BJ (cell line): ENCODE data around the gene LOXHD1. TPM values are rescaled to one million over a fixed set of nuclear protein-coding genes. Genes with fewer than 3 reads are reported as not detected.
A peak's percentile ranks its signal among the peaks of the same experiment; 100 is the strongest.

ENCODE experiments used
- CTCF ChIA-PET: fragments of 350-600 bp; formaldehyde crosslinking; extraction: SDS; loops from one replicate; lab custom pipeline; 2021; ENCODE audit warnings: antibody characterized with exemption, inconsistent platforms; lab: Yijun Ruan, JAX
- POLR2A ChIA-PET: fragments of 300-600 bp; sonication (Branson Sonifier 250); formaldehyde crosslinking; extraction: SDS; loops from one replicate; lab custom pipeline; 2021; ENCODE audit warnings: antibody characterized with exemption; lab: Charles Lee
- DNase-seq: peaks from one replicate; pipeline ENCODE4 v3.0.0-alpha.2; 2011; ENCODE audit warnings: low read depth
- H3K27me3 ChIP-seq: 2 replicates; pipeline ENCODE4 v1.6.0; 2011; ENCODE audit warnings: low read length; ENCODE audit not compliant: control insufficient read depth, insufficient read depth
- H3K36me3 ChIP-seq: 2 replicates; pipeline ENCODE4 v1.5.1; 2011; ENCODE audit warnings: low read length; ENCODE audit not compliant: control insufficient read depth, insufficient read depth
- H3K4me3 ChIP-seq: 2 replicates; pipeline ENCODE4 v1.5.1; 2011; ENCODE audit warnings: low read depth, mild to moderate bottlenecking, control low read depth, low read length
- polyA plus RNA-seq: library from polyadenylated mRNA; depleted of rRNA; stranded (reverse); fragments of >200 nt; gene quantifications from 2 replicates; pipeline ENCODE4 v1.2.3, GENCODE V29; 2011
- TF ChIP-seq, protein P1 (sequence below): IDR thresholded peaks from 2 replicates; pipeline ENCODE4 v1.5.1; 2011; ENCODE audit warnings: low read depth, mild to moderate bottlenecking, control low read depth, inconsistent platforms, low read length, moderate library complexity; ENCODE audit not compliant: insufficient read depth

The LOXHD1 gene
- polyA plus RNA-seq, 1 experiment, result not detected

DNA sequence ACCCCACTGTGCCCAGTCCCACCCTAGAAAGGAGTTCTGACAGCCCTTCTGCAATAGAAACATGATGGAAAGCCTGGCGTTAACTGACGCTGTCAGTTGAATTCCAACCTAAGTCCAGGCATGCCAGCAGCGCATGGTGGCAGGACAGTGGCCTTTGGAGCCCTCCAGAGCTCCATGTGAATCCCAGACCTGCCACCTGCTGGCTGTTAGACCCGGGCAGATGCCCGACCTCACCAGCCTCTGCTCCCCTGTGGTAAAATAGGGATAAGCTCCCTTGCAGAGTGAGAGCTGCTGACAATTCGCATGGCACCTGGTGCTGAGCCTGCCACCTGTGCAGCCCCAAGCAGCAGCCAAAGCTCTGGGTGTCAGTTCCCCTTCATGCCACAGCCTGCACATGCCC is 138.6 kb downstream of the LOXHD1 start:
- ChIA-PET CTCF (interaction anchor here (0.7 to 3.2 kb wide), 4 partner anchors 12 to 366 kb away, joined by 3 to 15 read pairs (median 3); a partner anchor contains a TSS), POLR2A (no interaction called here)
- H3K27me3 ChIP-seq, result no peaks in the 10 kb centered on the region
- no peak overlapping the region for H3K4me3 ChIP-seq
- no peaks in the 10 kb centered on the region for H3K36me3 ChIP-seq
- no peak for DNase-seq
- TF ChIP-seq, protein P1, sequence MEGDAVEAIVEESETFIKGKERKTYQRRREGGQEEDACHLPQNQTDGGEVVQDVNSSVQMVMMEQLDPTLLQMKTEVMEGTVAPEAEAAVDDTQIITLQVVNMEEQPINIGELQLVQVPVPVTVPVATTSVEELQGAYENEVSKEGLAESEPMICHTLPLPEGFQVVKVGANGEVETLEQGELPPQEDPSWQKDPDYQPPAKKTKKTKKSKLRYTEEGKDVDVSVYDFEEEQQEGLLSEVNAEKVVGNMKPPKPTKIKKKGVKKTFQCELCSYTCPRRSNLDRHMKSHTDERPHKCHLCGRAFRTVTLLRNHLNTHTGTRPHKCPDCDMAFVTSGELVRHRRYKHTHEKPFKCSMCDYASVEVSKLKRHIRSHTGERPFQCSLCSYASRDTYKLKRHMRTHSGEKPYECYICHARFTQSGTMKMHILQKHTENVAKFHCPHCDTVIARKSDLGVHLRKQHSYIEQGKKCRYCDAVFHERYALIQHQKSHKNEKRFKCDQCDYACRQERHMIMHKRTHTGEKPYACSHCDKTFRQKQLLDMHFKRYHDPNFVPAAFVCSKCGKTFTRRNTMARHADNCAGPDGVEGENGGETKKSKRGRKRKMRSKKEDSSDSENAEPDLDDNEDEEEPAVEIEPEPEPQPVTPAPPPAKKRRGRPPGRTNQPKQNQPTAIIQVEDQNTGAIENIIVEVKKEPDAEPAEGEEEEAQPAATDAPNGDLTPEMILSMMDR, result 0 out of 2 replicates have a peak, but pooled peaks have one; percentile 10

DNA sequence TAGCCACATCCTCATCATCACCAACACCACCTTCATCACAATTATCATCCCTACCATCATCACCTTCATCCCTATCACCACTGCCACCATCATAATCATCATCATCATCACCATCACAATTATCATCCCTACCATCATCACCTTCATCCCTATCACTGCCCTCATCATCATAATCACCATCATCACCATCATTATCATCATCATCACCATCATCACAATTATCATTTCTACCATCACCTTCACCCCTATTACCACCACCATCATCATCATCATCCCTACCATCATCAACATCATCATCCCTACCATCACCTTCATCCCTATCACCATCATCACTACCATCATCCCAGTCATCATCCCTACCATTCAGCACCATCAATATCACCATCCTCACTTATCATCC is 140.5 kb downstream of the LOXHD1 start:
- TF ChIP-seq, protein P1, result no peak
- POLR2A ChIA-PET, result no interaction called here
- Histone ChIP-seq H3K4me3 (no peak overlapping the region), H3K36me3 (no peaks in the 10 kb centered on the region), H3K27me3 (no peaks in the 10 kb centered on the region)
- CTCF ChIA-PET, result interaction anchor here (0.9 to 3.2 kb wide), 3 partner anchors 11 to 344 kb away, joined by 3 to 15 read pairs (median 4); a partner anchor contains a TSS
- no peak for DNase-seq

DNA sequence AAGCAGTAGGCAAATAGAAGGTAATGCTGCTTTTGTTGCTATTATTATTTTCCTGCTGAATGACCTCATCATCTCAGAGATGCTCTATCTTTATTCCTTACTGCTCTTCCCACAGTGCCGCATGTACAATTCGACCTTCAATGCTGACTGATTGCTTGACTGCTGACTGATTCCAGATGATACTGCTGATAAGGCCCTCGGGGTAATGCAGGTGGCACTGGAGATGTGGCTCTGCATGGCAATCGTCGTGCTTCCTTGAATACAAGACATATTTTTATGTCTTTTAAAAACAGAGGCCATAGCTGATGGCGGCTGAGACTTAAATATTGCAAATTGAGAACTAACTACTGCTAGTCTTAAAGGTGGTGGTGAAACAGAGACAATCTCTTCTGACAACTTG is 146.6 kb downstream of the LOXHD1 start:
- Histone ChIP-seq H3K4me3 (no peak overlapping the region), H3K27me3 (no peaks in the 10 kb centered on the region), H3K36me3 (no peaks in the 10 kb centered on the region)
- TF ChIP-seq, protein P1, result no peak
- ChIA-PET CTCF (no interaction called here), POLR2A (no interaction called here)
- no peak for DNase-seq

DNA sequence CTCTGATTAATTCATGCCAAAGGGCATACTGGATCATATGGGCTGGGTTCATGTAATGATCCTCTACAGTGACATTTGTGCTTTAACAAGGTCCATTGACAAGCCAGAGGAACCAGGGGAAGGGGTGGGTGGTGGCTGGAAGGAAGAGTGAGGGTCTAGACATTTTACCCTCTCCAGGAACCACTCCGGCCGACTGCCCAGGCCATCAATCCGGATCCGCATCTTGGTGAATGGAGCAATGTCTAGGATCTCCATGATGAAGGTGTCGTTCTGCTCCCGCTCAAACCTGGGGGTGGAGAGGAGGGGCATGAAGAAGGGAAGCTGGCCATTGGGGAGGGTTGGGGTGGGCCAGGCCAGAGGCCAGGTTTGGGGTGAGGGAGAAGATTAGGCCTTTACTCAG is 147.5 kb downstream of the LOXHD1 start:
- no peaks in the 10 kb centered on the region for H3K36me3 ChIP-seq
- TF ChIP-seq, protein P1, result no peak
- POLR2A ChIA-PET, result no interaction called here
- DNase-seq, result no peak
- H3K27me3 ChIP-seq, result no peaks in the 10 kb centered on the region
- H3K4me3 ChIP-seq, result no peak overlapping the region
- CTCF ChIA-PET, result no interaction called here

DNA sequence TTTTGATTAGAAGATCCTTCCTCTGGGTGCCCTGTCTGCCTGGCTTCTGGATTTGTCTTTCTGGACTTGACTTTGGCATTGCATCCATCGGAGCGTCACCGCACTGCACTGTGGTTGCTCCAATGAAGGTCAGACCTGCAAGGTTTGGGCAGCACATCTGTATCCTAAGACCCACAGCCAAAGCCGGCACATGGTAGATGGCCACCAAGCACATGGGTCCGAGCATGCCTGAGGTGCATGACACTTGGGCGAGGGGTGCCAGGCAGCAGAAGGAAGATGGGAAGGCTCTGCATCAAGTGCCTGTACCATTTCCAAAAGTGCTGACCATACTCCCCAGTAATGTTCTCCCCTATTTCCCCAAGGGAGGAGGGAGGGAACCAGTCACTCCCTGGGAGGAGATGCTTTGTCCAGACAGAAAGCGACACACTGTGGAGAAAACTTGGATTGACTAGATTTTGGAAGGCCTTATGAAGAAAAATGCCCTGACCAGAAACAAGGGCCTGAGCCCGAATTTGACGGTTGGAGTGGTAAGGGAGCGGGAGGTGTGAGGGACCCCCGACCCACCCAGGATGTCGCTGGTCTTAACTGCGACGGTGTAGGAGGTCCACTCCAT is 149.9 kb downstream of the LOXHD1 start:
- no peak overlapping the region for H3K4me3 ChIP-seq
- ChIA-PET CTCF (interaction anchor here (1.0 kb wide), 1 partner anchor 12 kb away, joined by 3 read pairs; no protein-coding TSS in a partner anchor), POLR2A (no interaction called here)
- no peaks in the 10 kb centered on the region for H3K27me3 ChIP-seq
- DNase-seq, result no peak
- H3K36me3 ChIP-seq, result no peaks in the 10 kb centered on the region
- TF ChIP-seq, protein P1, result no peak
